Measurements from ENCODE around the gene EFR3B. TPM values are rescaled to one million over a fixed set of nuclear protein-coding genes. Genes with fewer than 3 reads are reported as not detected.
"Not testable (repeated sequence)": the region's sequence is repeated elsewhere in the genome, so short reads cannot be mapped to it uniquely, and the experiment has no call there.

The EFR3B gene
- total RNA-seq, 1 donor from 2014 or later, result 40.7 TPM

DNA sequence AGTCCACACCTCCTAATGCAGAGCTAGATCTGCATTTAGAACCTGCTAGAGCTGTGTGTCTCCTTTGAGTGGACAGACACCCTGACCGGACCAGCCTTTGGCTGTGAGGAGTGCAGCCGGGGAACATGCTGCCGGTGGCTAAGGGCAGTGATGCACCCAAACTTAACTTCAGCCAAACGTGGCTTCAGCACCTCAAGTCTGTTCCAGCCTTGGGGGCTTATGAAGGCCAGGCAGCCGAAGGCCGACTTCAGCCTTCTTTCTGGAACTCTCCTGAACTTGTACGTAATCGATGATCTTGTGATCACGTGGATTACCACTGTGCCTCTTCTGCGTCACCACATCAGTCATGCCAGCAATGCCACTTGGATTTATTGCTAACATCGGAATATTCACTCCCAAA, 77.4 kb downstream of the EFR3B start:
- peaks cover 11% of the 10 kb centered on the region for H3K36me3 Mint-ChIP-seq (ENCODE audit: low read depth)
- no peak for DNase-seq (ENCODE audit: low read depth, low spot score)
- H3K27me3 Mint-ChIP-seq (ENCODE audit: low read depth), result no peaks in the 10 kb centered on the region
- TF ChIP-seq, protein P1, sequence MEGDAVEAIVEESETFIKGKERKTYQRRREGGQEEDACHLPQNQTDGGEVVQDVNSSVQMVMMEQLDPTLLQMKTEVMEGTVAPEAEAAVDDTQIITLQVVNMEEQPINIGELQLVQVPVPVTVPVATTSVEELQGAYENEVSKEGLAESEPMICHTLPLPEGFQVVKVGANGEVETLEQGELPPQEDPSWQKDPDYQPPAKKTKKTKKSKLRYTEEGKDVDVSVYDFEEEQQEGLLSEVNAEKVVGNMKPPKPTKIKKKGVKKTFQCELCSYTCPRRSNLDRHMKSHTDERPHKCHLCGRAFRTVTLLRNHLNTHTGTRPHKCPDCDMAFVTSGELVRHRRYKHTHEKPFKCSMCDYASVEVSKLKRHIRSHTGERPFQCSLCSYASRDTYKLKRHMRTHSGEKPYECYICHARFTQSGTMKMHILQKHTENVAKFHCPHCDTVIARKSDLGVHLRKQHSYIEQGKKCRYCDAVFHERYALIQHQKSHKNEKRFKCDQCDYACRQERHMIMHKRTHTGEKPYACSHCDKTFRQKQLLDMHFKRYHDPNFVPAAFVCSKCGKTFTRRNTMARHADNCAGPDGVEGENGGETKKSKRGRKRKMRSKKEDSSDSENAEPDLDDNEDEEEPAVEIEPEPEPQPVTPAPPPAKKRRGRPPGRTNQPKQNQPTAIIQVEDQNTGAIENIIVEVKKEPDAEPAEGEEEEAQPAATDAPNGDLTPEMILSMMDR (conservative IDR thresholded peaks at IDR 0.05), result no peak
- no peak overlapping the region for H3K27ac Mint-ChIP-seq (ENCODE audit: unreplicated experiment)
- no peaks in the 10 kb centered on the region for H3K9me3 Mint-ChIP-seq
- H3K4me3 Mint-ChIP-seq, result no peak overlapping the region
- H3K4me1 Mint-ChIP-seq, result no peaks in the 10 kb centered on the region

DNA sequence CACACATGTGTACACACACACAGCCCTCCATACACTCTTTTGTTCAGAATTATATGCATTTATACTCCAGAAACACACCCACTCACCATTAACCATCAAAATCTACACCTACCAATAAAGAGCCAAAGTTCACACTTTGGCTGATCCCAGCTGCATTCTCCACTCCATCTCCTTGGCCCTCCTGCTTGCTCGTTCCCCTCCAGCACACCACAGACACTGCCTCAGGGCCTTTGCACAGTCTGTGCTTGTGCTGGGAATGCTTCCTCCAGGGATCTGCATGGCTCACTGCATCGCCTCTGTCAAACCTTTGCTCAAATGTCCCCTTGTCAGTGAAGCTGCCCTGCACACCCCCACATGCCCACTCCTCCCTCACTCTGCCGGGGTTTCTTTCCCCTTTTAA, 80.5 kb downstream of the EFR3B start:
- Mint-ChIP-seq H3K27me3 (ENCODE audit: low read depth) (no peaks in the 10 kb centered on the region), H3K4me1 (peaks cover 4% of the 10 kb centered on the region), H3K9me3 (no peaks in the 10 kb centered on the region), H3K4me3 (no peak overlapping the region), H3K36me3 (ENCODE audit: low read depth) (peaks cover 8% of the 10 kb centered on the region), H3K27ac (ENCODE audit: unreplicated experiment) (no peak overlapping the region)
- no peak for DNase-seq (ENCODE audit: low read depth, low spot score)
- TF ChIP-seq, protein P1 (conservative IDR thresholded peaks at IDR 0.05), result no peak

DNA sequence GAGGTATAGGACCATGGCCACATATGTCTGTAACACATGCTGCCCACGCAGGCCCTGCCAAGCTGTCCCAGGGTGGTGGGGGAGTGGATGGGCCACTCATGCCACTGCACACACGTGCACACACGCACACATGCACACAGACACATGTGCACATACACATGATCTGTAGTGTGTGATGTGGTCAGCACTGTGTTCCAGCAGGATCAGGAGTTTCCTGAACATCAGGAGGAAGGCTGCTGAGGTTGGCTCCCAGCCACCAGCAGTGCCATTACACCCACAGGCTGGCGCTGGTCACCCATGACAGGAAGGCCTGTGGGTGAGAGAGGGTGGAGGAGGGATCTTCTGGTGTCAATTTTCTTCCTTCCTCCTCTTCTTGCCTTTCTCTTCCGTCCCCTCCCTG, 81.8 kb downstream of the EFR3B start:
- peaks cover 8% of the 10 kb centered on the region for H3K36me3 Mint-ChIP-seq (ENCODE audit: low read depth)
- no peaks in the 10 kb centered on the region for H3K9me3 Mint-ChIP-seq
- no peak overlapping the region for H3K4me3 Mint-ChIP-seq
- TF ChIP-seq, protein P1 (conservative IDR thresholded peaks at IDR 0.05), result no peak
- H3K4me1 Mint-ChIP-seq, result peaks cover 4% of the 10 kb centered on the region
- no peak for DNase-seq (ENCODE audit: low read depth, low spot score)
- no peaks in the 10 kb centered on the region for H3K27me3 Mint-ChIP-seq (ENCODE audit: low read depth)
- H3K27ac Mint-ChIP-seq (ENCODE audit: unreplicated experiment), result no peak overlapping the region

DNA sequence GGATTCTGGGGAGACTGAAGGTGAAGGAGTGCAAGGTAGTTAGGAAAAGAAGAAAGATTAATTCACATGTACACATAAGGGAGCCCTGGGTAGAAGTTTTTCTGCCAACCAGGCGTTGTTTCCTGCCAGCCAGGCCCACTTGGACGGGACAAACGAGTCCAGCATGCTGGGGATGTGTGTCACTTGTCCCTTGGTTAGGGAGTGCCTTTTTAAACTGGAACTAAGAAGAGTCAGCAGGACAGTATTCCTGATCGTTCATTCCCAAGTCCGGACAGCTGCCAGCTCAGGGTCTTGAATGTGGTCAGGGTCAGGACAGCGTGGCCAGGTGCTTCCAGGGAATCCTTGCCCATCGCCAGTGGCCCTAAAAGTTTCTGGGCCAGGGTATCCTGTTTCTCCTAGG, 83.3 kb downstream of the EFR3B start:
- DNase-seq (ENCODE audit: low read depth, low spot score), result no peak
- Mint-ChIP-seq H3K4me1 (peaks cover 8% of the 10 kb centered on the region), H3K27me3 (ENCODE audit: low read depth) (no peaks in the 10 kb centered on the region), H3K27ac (ENCODE audit: unreplicated experiment) (no peak overlapping the region), H3K9me3 (no peaks in the 10 kb centered on the region), H3K4me3 (no peak overlapping the region), H3K36me3 (ENCODE audit: low read depth) (peaks cover 10% of the 10 kb centered on the region)
- TF ChIP-seq, protein P1 (conservative IDR thresholded peaks at IDR 0.05), result no peak

DNA sequence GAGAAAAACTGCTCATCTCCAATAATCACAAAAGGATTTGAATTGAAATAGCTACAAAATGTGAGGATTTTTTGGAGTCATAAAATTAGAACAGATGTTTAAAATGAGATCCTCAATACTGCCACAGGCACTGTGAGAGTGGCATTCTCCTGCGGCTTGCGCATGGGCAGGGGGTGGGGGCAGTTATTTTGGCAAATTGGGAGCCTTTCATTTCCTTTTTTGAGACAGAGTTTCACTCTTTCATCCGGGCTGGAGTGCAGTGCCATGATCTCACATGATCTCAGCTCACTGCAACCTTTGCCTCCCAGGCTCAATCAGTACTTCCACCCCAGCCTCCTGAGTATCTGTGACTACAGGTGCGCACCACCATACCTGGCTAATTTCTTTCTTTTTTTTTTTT, 84.1 kb downstream of the EFR3B start:
- Mint-ChIP-seq H3K36me3 (ENCODE audit: low read depth) (peaks cover 10% of the 10 kb centered on the region), H3K27me3 (ENCODE audit: low read depth) (no peaks in the 10 kb centered on the region), H3K4me3 (no peak overlapping the region), H3K9me3 (no peaks in the 10 kb centered on the region), H3K4me1 (peaks cover 8% of the 10 kb centered on the region), H3K27ac (ENCODE audit: unreplicated experiment) (no peak overlapping the region)
- TF ChIP-seq, protein P1 (conservative IDR thresholded peaks at IDR 0.05), result no peak
- no peak for DNase-seq (ENCODE audit: low read depth, low spot score)

DNA sequence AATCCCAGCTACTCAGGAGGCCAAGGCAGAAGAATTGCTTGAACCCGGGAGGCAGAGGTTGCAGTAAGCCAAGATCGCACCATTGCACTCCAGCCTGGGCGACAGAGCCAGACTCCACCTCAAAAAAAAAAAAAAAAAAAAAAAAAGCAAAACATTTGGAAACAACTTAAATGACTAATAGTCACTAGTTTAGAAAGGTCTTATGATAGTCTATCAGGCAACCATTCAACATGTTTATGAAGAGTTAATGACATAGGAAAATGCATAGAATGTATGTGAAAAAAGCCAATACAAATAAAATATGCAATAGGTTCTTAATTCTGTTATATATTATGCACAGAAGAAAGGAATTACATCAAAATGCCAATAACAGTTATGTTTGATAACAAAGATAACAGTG, 85.2 kb downstream of the EFR3B start:
- DNase-seq (ENCODE audit: low read depth, low spot score); H3K9me3 Mint-ChIP-seq; H3K4me3 Mint-ChIP-seq; H3K27ac Mint-ChIP-seq (ENCODE audit: unreplicated experiment); H3K36me3 Mint-ChIP-seq (ENCODE audit: low read depth); H3K4me1 Mint-ChIP-seq; H3K27me3 Mint-ChIP-seq (ENCODE audit: low read depth): not testable (repeated sequence)

Measured in neural crest cell (in vitro differentiated cells).